BE2C (cell line): Measurements from ENCODE around the gene POLR2A.

Experiments used
- DNase-seq: peaks from one replicate; pipeline ENCODE4 v3.0.0-alpha.2; 2020
- H3K27me3 ChIP-seq: fragments of 250-450 bp; sonication (Bioruptor Pico); 2 replicates; pipeline ENCODE4 v1.5.1; 2020; ENCODE audit warnings: mild to moderate bottlenecking
- H3K36me3 ChIP-seq: fragments of 250-450 bp; sonication (Bioruptor Pico); 2 replicates; pipeline ENCODE4 v1.5.1; 2020; ENCODE audit warnings: mild to moderate bottlenecking
- H3K4me1 ChIP-seq: fragments of 250-450 bp; sonication (Bioruptor Pico); 2 replicates; pipeline ENCODE4 v1.5.1; 2020
- H3K4me3 ChIP-seq: 2 replicates; pipeline ENCODE4 v1.5.1; 2011; ENCODE audit warnings: low read depth, low read length
- H3K9me3 ChIP-seq: fragments of 250-450 bp; sonication (Bioruptor Pico); 2 replicates; pipeline ENCODE4 v1.5.1; 2020
- TF ChIP-seq, protein P1 (sequence below): IDR thresholded peaks from 2 replicates; pipeline ENCODE4 v1.5.1; 2012; ENCODE audit warnings: mild to moderate bottlenecking, low read depth, low read length

POLR2A gene

DNA sequence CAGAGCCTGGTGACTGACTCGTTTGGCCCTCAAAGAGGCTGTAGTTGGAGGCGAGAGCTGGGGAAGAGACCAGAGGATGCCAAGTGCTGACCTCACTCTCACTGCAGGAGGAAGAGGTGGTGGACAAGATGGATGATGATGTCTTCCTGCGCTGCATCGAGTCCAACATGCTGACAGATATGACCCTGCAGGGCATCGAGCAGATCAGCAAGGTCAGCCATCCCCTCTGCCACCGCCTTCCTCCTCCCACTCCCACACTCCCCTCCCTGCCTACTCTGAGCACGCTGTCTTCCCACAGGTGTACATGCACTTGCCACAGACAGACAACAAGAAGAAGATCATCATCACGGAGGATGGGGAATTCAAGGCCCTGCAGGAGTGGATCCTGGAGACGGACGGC is 26.9 kb downstream of the POLR2A start:
- TF ChIP-seq, protein P1, sequence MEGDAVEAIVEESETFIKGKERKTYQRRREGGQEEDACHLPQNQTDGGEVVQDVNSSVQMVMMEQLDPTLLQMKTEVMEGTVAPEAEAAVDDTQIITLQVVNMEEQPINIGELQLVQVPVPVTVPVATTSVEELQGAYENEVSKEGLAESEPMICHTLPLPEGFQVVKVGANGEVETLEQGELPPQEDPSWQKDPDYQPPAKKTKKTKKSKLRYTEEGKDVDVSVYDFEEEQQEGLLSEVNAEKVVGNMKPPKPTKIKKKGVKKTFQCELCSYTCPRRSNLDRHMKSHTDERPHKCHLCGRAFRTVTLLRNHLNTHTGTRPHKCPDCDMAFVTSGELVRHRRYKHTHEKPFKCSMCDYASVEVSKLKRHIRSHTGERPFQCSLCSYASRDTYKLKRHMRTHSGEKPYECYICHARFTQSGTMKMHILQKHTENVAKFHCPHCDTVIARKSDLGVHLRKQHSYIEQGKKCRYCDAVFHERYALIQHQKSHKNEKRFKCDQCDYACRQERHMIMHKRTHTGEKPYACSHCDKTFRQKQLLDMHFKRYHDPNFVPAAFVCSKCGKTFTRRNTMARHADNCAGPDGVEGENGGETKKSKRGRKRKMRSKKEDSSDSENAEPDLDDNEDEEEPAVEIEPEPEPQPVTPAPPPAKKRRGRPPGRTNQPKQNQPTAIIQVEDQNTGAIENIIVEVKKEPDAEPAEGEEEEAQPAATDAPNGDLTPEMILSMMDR = no peak
- no peak for DNase-seq
- no peaks in the 10 kb centered on the region for H3K9me3 ChIP-seq
- no peaks in the 10 kb centered on the region for H3K4me1 ChIP-seq
- peaks cover 9% of the 10 kb centered on the region for H3K36me3 ChIP-seq
- H3K27me3 ChIP-seq = no peaks in the 10 kb centered on the region
- H3K4me3 ChIP-seq = no peak overlapping the region

DNA sequence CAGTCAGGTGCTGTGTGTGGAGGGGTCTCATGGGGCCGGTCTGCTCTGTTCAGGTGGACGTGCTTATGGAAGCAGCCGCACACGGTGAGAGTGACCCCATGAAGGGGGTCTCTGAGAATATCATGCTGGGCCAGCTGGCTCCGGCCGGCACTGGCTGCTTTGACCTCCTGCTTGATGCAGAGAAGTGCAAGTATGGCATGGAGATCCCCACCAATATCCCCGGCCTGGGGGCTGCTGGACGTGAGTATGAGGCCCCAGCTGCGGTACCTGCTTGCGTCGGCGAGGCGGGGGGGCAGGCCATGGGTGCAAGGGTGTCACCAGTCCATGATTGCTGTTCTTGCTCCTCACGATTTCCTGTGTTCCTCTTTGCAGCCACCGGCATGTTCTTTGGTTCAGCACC is 27.9 kb downstream of the POLR2A start:
- TF ChIP-seq, protein P1 = no peak
- H3K27me3 ChIP-seq = no peaks in the 10 kb centered on the region
- no peak overlapping the region for H3K4me3 ChIP-seq
- no peaks in the 10 kb centered on the region for H3K4me1 ChIP-seq
- H3K36me3 ChIP-seq = peaks cover 9% of the 10 kb centered on the region
- DNase-seq = no peak
- H3K9me3 ChIP-seq = no peaks in the 10 kb centered on the region

DNA sequence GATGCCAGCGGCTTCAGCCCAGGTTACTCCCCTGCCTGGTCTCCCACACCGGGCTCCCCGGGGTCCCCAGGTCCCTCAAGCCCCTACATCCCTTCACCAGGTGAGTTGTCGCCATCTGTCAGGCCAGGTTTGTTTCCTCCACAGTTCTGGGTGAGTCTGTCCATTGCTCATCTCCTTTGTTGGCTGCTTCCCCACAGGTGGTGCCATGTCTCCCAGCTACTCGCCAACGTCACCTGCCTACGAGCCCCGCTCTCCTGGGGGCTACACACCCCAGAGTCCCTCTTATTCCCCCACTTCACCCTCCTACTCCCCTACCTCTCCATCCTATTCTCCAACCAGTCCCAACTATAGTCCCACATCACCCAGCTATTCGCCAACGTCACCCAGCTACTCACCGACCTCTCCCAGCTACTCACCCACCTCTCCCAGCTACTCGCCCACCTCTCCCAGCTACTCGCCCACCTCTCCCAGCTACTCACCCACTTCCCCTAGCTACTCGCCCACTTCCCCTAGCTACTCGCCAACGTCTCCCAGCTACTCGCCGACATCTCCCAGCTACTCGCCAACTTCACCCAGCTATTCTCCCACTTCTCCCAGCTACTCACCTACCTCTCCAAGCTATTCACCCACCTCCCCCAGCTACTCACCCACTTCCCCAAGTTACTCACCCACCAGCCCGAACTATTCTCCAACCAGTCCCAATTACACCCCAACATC is 28.8 kb downstream of the POLR2A start:
- Histone ChIP-seq H3K4me1 (no peaks in the 10 kb centered on the region), H3K27me3 (no peaks in the 10 kb centered on the region), H3K9me3 (no peaks in the 10 kb centered on the region), H3K4me3 (no peak overlapping the region), H3K36me3 (peaks cover 9% of the 10 kb centered on the region)
- DNase-seq = no peak
- TF ChIP-seq, protein P1 = no peak

GRCh38 chr17:7513850-7514419 is 29.8 kb downstream of the POLR2A start:
- H3K9me3 ChIP-seq = no peaks in the 10 kb centered on the region
- H3K4me3 ChIP-seq = no peak overlapping the region
- no peaks in the 10 kb centered on the region for H3K4me1 ChIP-seq
- H3K27me3 ChIP-seq = no peaks in the 10 kb centered on the region
- DNase-seq = no peak
- TF ChIP-seq, protein P1 = no peak
- peaks cover 9% of the 10 kb centered on the region for H3K36me3 ChIP-seq

- TF ChIP-seq, protein P1 = no peak
- DNase-seq = no peak
- peaks cover 2% of the 10 kb centered on the region for H3K36me3 ChIP-seq
- no peaks in the 10 kb centered on the region for H3K4me1 ChIP-seq
- no peaks in the 10 kb centered on the region for H3K27me3 ChIP-seq
- no peak overlapping the region for H3K4me3 ChIP-seq
- no peaks in the 10 kb centered on the region for H3K9me3 ChIP-seq
These were observed 31.9 kb downstream of the POLR2A start for GRCh38 chr17:7515911-7516610.

DNA sequence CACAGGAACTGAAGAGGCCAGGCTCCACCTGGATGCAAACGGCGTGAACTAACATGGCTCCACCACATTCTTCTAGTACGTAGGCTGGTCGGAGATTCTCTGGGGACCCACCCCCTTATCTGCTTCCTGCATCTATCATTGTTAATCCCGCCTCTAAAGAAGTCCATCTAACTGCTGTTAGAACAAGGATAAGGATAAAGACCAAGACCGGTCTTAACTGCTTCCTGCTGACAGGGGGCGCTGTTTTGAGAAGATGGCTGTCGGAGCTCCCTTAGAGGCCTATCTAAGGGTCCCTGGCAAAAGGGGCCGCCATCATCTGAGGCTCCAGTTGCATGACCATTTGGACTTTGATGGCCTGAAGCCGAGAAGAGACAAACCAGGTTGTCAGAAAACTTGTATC is 38.9 kb downstream of the POLR2A start:
- no peak overlapping the region for H3K4me3 ChIP-seq
- no peaks in the 10 kb centered on the region for H3K4me1 ChIP-seq
- no peaks in the 10 kb centered on the region for H3K36me3 ChIP-seq
- no peak for DNase-seq
- no peaks in the 10 kb centered on the region for H3K27me3 ChIP-seq
- TF ChIP-seq, protein P1 = peak; percentile 22; the same call in 1 of the 2 replicates
- no peaks in the 10 kb centered on the region for H3K9me3 ChIP-seq
